ENCODE results near the gene KIF17. TPM values are rescaled to one million over a fixed set of nuclear protein-coding genes. Genes with fewer than 3 reads are reported as not detected.

KIF17 gene
- total and polyA plus RNA-seq, 2 of the 8 experiments (the other 6 are each of a cell fraction or from before 2014, with no cell fraction given): 6.9 to 10.4 TPM

DNA sequence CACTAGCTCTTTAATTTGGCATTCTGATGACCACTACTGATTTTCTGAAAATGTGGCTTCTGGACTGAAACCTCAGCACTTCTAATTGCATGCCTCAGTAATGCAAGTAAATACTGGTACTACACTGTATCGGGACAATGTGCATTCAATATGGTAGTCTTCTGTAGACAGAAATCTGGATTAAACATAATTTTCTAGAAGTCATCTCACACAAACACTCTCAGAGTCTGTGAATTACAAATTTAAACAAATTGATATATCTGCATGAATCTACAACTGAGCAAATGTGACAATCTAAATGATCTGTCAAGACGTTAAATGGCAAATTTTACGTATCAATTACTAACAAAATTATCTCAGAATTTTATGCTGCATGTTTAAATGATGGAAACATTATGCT lies 45.6 kb upstream of the KIF17 start (continued):
- no peak for TF ChIP-seq BRCA1 (IDR thresholded peaks at IDR 0.05; ENCODE audit: low read depth, low read length)
- no peak for TF ChIP-seq EP300 (IDR thresholded peaks at IDR 0.05; ENCODE audit: borderline replicate concordance in 1 of 2, low read depth in 2 of 2, low read length in 2 of 2)
- TF ChIP-seq, protein P1, sequence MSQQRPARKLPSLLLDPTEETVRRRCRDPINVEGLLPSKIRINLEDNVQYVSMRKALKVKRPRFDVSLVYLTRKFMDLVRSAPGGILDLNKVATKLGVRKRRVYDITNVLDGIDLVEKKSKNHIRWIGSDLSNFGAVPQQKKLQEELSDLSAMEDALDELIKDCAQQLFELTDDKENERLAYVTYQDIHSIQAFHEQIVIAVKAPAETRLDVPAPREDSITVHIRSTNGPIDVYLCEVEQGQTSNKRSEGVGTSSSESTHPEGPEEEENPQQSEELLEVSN (IDR thresholded peaks at IDR 0.05): no peak
